CD4-positive, CD25-positive, alpha-beta regulatory T cell (primary cell): ENCODE results near the gene TTC6. TPM values are rescaled to one million over a fixed set of nuclear protein-coding genes. Genes with fewer than 3 reads are reported as not detected.

Source experiments
- ATAC-seq, 2 donors: fragments of 150-1000 bp; cut with Tn5 transposase; one replicate each; pipeline ENCODE4 v1.10.0; 2021; ENCODE audit warnings: low read depth in 2 of 2, moderate number of reproducible peaks in 2 of 2, moderate library complexity in 1 of 2
- DNase-seq, 3 donors: peaks; one replicate each; pipeline versions ENCODE4 v3.0.0 to v3.0.0-alpha.2; 2012 to 2022; ENCODE audit warnings: mixed read lengths in 1 of 3
- H3K27ac ChIP-seq: one replicate; pipeline ENCODE4 v1.7.0; 2013; ENCODE audit warnings: mild to moderate bottlenecking, low read length; ENCODE audit not compliant: insufficient read depth, poor library complexity, severe bottlenecking
- H3K27me3 ChIP-seq: one replicate; pipeline ENCODE4 v1.7.0; 2013; ENCODE audit warnings: low read length; ENCODE audit not compliant: control insufficient read depth, insufficient read depth
- H3K36me3 ChIP-seq: one replicate; pipeline ENCODE4 v1.7.0; 2013; ENCODE audit warnings: mild to moderate bottlenecking, low read length, moderate library complexity; ENCODE audit not compliant: control insufficient read depth, insufficient read depth
- H3K4me1 ChIP-seq: 2 replicates; pipeline ENCODE4 v1.7.0; 2013; ENCODE audit warnings: mild to moderate bottlenecking, low read length; ENCODE audit not compliant: insufficient read depth, control insufficient read depth, poor library complexity, severe bottlenecking
- H3K4me3 ChIP-seq: one replicate; pipeline ENCODE4 v1.7.0; 2013; ENCODE audit warnings: low read depth, mild to moderate bottlenecking, low read length, moderate library complexity
- H3K9me3 ChIP-seq, 2 experiments: 1 replicate in 1 of 2; 2 replicates in 1 of 2; pipeline ENCODE4 v1.7.0; 2013; ENCODE audit warnings: low read length in 2 of 2, mild to moderate bottlenecking in 1 of 2, moderate library complexity in 1 of 2; ENCODE audit not compliant: control insufficient read depth in 2 of 2
- H3K27ac Mint-ChIP-seq, 3 donors: one replicate each; pipeline ENCODE4 v1.8.0; 2020 to 2022; ENCODE audit warnings: mild to moderate bottlenecking in 3 of 3, mixed read lengths in 3 of 3, moderate library complexity in 2 of 3
- H3K27me3 Mint-ChIP-seq: one replicate; pipeline ENCODE4 v1.8.0; 2022; ENCODE audit warnings: mild to moderate bottlenecking, mixed read lengths
- H3K36me3 Mint-ChIP-seq: one replicate; pipeline ENCODE4 v1.8.0; 2020; ENCODE audit warnings: mixed read lengths
- H3K4me1 Mint-ChIP-seq, 4 donors: one replicate each; pipeline ENCODE4 v1.8.0; 2020 to 2022; ENCODE audit warnings: mixed read lengths in 4 of 4, mild to moderate bottlenecking in 1 of 4
- H3K4me3 Mint-ChIP-seq, 4 donors: one replicate each; pipeline ENCODE4 v1.8.0; 2020 to 2022; ENCODE audit warnings: mild to moderate bottlenecking in 4 of 4, mixed read lengths in 4 of 4, moderate library complexity in 3 of 4
- H3K9me3 Mint-ChIP-seq, 7 donors: one replicate each; pipeline ENCODE4 v1.8.0; 2020 to 2022; ENCODE audit warnings: mixed read lengths in 7 of 7, mild to moderate bottlenecking in 3 of 7, moderate library complexity in 2 of 7
- polyA plus RNA-seq, 4 donors: library from polyadenylated mRNA; unstranded; fragments of 300-500 nt; fragmentation: Illumina TruSeq; gene quantifications; one replicate each; pipeline ENCODE4 v1.2.3, GENCODE V29; 2021
- total RNA-seq: library from RNA; stranded (reverse); gene quantifications from one replicate; pipeline ENCODE4 v1.2.3, GENCODE V29; 2022

TTC6 gene
- total and polyA plus RNA-seq, 5 donors from 2014 or later = not detected

DNA sequence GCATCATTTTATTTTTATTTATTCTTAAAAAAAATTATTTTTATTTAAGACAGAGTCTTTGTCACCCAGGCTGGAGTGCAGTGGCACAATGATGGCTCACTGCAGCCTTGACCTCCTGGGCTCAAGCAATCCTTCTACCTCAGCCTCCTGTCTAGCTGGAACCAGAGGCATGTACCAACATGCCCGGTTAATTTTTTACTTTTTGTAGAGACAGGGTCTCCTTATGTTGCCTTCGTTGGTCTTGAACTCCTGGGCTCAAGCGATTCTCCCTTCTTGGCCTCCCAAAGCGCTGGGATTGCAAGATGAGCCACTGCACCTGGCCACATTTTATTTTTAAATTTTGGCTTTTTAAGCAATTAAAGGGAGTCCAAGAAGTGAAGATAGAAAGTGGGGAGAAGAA, 21.4 kb downstream of the TTC6 start:
- Mint-ChIP-seq H3K4me3 (no peak overlapping the region), H3K36me3 (no peaks in the 10 kb centered on the region), H3K9me3 (peaks cover 0 to 35% (median 9%) of the 10 kb centered on the region in 7 donors), H3K4me1 (no peaks in the 10 kb centered on the region), H3K27ac (no peak overlapping the region), H3K27me3 (peaks cover 17% of the 10 kb centered on the region)
- Histone ChIP-seq H3K27ac (no peak overlapping the region), H3K27me3 (no peaks in the 10 kb centered on the region), H3K4me1 (no peaks in the 10 kb centered on the region), H3K4me3 (no peak overlapping the region), H3K36me3 (no peaks in the 10 kb centered on the region), H3K9me3 (peaks cover 18 to 20% of the 10 kb centered on the region in 2 experiments)
- no peak for DNase-seq
- ATAC-seq = no peak

DNA sequence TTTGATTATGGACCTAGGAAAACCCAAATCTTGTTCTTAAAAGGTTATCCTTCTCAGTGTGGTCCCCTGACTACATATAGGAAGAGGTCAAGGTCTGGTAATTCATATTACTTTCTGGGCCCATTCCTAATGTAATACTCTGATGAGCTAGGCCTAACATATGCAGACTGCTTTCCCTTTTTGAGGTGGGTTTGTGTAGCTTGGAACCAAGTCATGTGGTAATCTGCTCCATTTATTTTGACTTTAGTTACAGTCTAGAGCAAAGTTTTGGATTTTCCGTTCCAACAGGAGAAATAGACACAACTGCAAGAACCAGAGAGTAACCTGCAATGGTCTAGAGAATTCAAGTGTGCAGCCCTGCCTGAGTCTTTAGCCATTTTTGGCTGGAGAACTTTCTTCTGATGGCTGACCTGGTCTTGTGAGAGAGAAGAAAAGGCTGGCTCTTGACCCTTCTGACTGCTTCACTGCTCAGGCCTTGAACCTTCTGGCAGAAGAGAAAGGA, 22.5 kb downstream of the TTC6 start:
- no peaks in the 10 kb centered on the region for H3K36me3 Mint-ChIP-seq
- H3K4me3 ChIP-seq = no peak overlapping the region
- ATAC-seq (no peak), DNase-seq (no peak)
- peaks cover 0 to 31% (median 7%) of the 10 kb centered on the region in 7 donors for H3K9me3 Mint-ChIP-seq
- H3K27ac Mint-ChIP-seq = no peak overlapping the region
- H3K27me3 ChIP-seq = no peaks in the 10 kb centered on the region
- H3K27me3 Mint-ChIP-seq = peaks cover 20% of the 10 kb centered on the region
- no peaks in the 10 kb centered on the region for H3K4me1 Mint-ChIP-seq
- no peaks in the 10 kb centered on the region for H3K4me1 ChIP-seq
- H3K36me3 ChIP-seq = no peaks in the 10 kb centered on the region
- no peak overlapping the region for H3K27ac ChIP-seq
- no peak overlapping the region for H3K4me3 Mint-ChIP-seq
- peaks cover 18 to 20% of the 10 kb centered on the region in 2 experiments for H3K9me3 ChIP-seq

- Mint-ChIP-seq H3K36me3 (no peaks in the 10 kb centered on the region), H3K27me3 (peaks cover 22% of the 10 kb centered on the region), H3K9me3 (peaks cover 0 to 28% (median 9%) of the 10 kb centered on the region in 7 donors), H3K4me3 (no peak overlapping the region), H3K27ac (no peak overlapping the region), H3K4me1 (no peaks in the 10 kb centered on the region)
- Histone ChIP-seq H3K27me3 (no peaks in the 10 kb centered on the region), H3K4me1 (no peaks in the 10 kb centered on the region), H3K4me3 (no peak overlapping the region), H3K9me3 (peaks cover 18 to 20% of the 10 kb centered on the region in 2 experiments), H3K36me3 (no peaks in the 10 kb centered on the region), H3K27ac (no peak overlapping the region)
- DNase-seq (no peak), ATAC-seq (no peak)
Observed at GRCh38 chr14:37618498-37619028, 23.1 kb downstream of the TTC6 start.

GRCh38 chr14:37620856-37621255, 25.4 kb downstream of the TTC6 start:
- no peak for DNase-seq
- peaks cover 10 to 11% of the 10 kb centered on the region in 2 experiments for H3K9me3 ChIP-seq
- no peak overlapping the region for H3K27ac ChIP-seq
- peaks cover 0 to 14% (median 9%) of the 10 kb centered on the region in 7 donors for H3K9me3 Mint-ChIP-seq
- no peaks in the 10 kb centered on the region for H3K36me3 ChIP-seq
- H3K4me3 Mint-ChIP-seq = no peak overlapping the region
- no peaks in the 10 kb centered on the region for H3K4me1 ChIP-seq
- no peak for ATAC-seq
- no peaks in the 10 kb centered on the region for H3K27me3 ChIP-seq
- peaks cover 17% of the 10 kb centered on the region for H3K27me3 Mint-ChIP-seq
- no peak overlapping the region for H3K4me3 ChIP-seq
- no peaks in the 10 kb centered on the region for H3K4me1 Mint-ChIP-seq
- H3K27ac Mint-ChIP-seq = no peak overlapping the region
- H3K36me3 Mint-ChIP-seq = no peaks in the 10 kb centered on the region

DNA sequence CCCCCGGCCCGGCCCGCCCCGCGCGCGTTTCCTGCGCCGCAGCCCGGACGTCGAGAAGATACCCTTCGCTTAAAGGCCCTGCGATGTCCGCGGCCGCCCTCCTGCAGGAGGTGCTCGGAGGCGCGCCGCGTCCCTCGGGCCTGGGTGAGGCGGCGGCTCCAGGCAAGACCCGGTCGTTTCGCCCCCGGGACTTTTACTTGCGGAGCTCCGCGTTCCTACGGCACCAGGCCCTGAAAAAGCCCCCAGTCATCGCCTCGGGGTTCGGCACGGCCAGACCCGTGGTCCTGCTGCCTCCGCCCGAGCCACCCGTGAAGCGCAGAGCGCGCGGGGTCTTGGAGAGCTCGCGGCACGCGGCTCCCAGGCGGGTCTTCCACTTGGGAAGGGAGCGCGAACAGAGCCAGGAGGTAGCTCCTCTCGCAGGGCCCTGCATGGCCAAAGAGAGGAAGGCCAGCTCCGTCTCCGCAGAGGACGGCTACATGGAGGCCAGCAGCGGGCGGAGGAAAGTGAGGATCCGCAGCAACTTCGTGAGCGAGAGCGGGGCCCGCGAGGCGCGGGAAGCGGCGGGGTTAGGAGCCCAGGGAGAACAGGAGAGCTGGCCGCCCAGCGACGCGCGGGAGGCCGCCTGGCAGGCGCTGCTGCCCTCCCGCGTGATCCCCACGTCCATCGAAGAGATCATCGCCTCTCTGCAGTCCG, 26.9 kb downstream of the TTC6 start:
- DNase-seq (no peak), ATAC-seq (no peak)
- Mint-ChIP-seq H3K4me3 (no peak overlapping the region), H3K27ac (no peak overlapping the region), H3K27me3 (peaks cover 17% of the 10 kb centered on the region), H3K9me3 (peaks cover 0 to 9% (median 6%) of the 10 kb centered on the region in 7 donors), H3K4me1 (no peaks in the 10 kb centered on the region), H3K36me3 (no peaks in the 10 kb centered on the region)
- H3K4me3 ChIP-seq = no peak overlapping the region
- no peaks in the 10 kb centered on the region for H3K27me3 ChIP-seq
- no peaks in the 10 kb centered on the region for H3K36me3 ChIP-seq
- H3K9me3 ChIP-seq = peaks cover 0 to 4% of the 10 kb centered on the region in 2 experiments
- no peak overlapping the region for H3K27ac ChIP-seq
- H3K4me1 ChIP-seq = no peaks in the 10 kb centered on the region

- no peaks in the 10 kb centered on the region for H3K36me3 ChIP-seq
- no peaks in the 10 kb centered on the region for H3K4me1 Mint-ChIP-seq
- H3K4me3 Mint-ChIP-seq = no peak overlapping the region
- no peak overlapping the region for H3K4me3 ChIP-seq
- H3K27ac ChIP-seq = no peak overlapping the region
- H3K4me1 ChIP-seq = no peaks in the 10 kb centered on the region
- H3K27ac Mint-ChIP-seq = no peak overlapping the region
- no peaks in the 10 kb centered on the region for H3K9me3 ChIP-seq
- no peaks in the 10 kb centered on the region for H3K27me3 ChIP-seq
- peaks cover 17% of the 10 kb centered on the region for H3K27me3 Mint-ChIP-seq
- DNase-seq (no peak), ATAC-seq (no peak)
- peaks cover 0 to 13% (median 6%) of the 10 kb centered on the region in 7 donors for H3K9me3 Mint-ChIP-seq
- no peaks in the 10 kb centered on the region for H3K36me3 Mint-ChIP-seq
Observed at GRCh38 chr14:37623426-37623951, 28.1 kb downstream of the TTC6 start.

- Histone ChIP-seq H3K4me3 (no peak overlapping the region), H3K27ac (no peak overlapping the region), H3K36me3 (no peaks in the 10 kb centered on the region), H3K27me3 (no peaks in the 10 kb centered on the region), H3K4me1 (no peaks in the 10 kb centered on the region), H3K9me3 (no peaks in the 10 kb centered on the region)
- H3K27me3 Mint-ChIP-seq = peaks cover 13% of the 10 kb centered on the region
- DNase-seq = no peak
- H3K4me3 Mint-ChIP-seq = no peak overlapping the region
- H3K27ac Mint-ChIP-seq = no peak overlapping the region
- H3K9me3 Mint-ChIP-seq = peaks cover 0 to 18% (median 2%) of the 10 kb centered on the region in 7 donors
- no peaks in the 10 kb centered on the region for H3K36me3 Mint-ChIP-seq
- H3K4me1 Mint-ChIP-seq = no peaks in the 10 kb centered on the region
- no peak for ATAC-seq
Observed at GRCh38 chr14:37623971-37624370, 28.5 kb downstream of the TTC6 start.
